ENCODE data around the gene C19orf73.

DNA sequence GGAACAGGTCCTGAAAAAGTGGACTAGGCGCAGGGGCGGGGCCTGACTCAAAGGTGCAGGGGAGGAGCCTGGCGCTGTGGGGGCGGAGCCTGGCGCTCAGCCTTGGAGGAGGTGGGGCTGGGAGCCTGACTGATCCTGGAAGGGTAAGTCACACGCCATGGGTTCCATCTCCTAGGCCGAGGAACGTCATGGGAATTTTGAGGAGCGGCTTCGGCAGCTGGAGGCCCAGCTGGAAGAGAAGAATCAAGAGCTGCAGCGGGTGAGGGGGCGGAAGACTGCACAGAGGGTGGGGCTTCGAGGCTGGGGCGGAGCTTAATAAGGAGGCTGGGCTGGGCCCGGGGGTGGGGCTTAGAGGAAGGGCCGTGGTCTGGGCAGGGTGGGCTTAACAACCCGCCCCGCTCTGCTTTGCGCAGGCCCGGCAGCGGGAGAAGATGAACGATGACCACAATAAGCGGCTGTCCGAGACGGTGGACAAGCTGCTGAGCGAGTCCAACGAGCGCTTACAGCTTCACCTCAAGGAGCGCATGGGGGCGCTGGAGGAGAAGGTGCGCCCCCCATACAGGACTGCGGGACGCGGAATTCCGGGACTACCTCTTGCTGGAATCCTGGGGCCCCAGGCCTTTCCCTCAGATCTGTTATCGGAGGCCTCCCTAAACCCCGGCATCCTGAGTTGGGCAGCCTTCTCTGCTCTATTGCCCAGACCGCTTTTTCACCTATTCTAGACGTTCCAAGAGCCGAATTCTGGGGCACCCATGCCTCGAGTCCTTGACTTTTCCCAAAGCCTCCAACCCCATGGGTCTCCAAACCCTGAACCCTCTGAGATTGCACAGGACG is 14.9 kb upstream of the C19orf73 start:
- TF ChIP-seq REST (IDR thresholded peaks at IDR 0.05; ENCODE audit: insufficient read depth in 1 of 2, low read depth in 2 of 2, low read length in 1 of 2) (no peak), CTCF (IDR thresholded peaks at IDR 0.05) (no peak), SIN3A (IDR thresholded peaks at IDR 0.05; ENCODE audit: borderline replicate concordance, insufficient read depth, low read depth, low read length) (no peak)
